ENCODE measurements around the gene PPP2R2B. TPM values are rescaled to one million over a fixed set of nuclear protein-coding genes. Genes with fewer than 3 reads are reported as not detected.
"Not testable (repeated sequence)": the region's sequence is repeated elsewhere in the genome, so short reads cannot be mapped to it uniquely, and the experiment has no call there.

The PPP2R2B gene
- total and polyA plus RNA-seq, 11 donors: 0.03 to 2.9 (median 0.30) TPM; not detected in 1

GRCh38 chr5:146562461-146562860 lies 316.1 kb downstream of the PPP2R2B start:
- no peak for ATAC-seq
- WGBS, 4 donors: 91 to 100% (median 95%) methylated on average over 4 of the region's 4 CpGs
- no peak for TF ChIP-seq POLR2A (IDR thresholded peaks at IDR 0.05)
- TF ChIP-seq CTCF (IDR thresholded peaks at IDR 0.05): no peak
- no peaks in the 10 kb centered on the region for H3K36me3 ChIP-seq
- H3K4me3 ChIP-seq: no peak overlapping the region
- H3K9me3 ChIP-seq: no peaks in the 10 kb centered on the region
- peaks cover 0 to 6% (median 0%) of the 10 kb centered on the region in 12 donors for H3K4me1 ChIP-seq
- intact Hi-C loops (cut with DNase I): no loop called here
- DNase-seq: no peak
- no peaks in the 10 kb centered on the region for H3K27me3 ChIP-seq
- H3K27ac ChIP-seq: no peak overlapping the region

GRCh38 chr5:146561711-146562110 lies 316.8 kb downstream of the PPP2R2B start:
- Histone ChIP-seq H3K27me3 (no peaks in the 10 kb centered on the region), H3K36me3 (no peaks in the 10 kb centered on the region), H3K9me3 (no peaks in the 10 kb centered on the region), H3K27ac (no peak overlapping the region), H3K4me1 (peaks cover 0 to 6% (median 0%) of the 10 kb centered on the region in 12 donors), H3K4me3 (no peak overlapping the region)
- ATAC-seq (no peak), DNase-seq (no peak)
- TF ChIP-seq POLR2A (IDR thresholded peaks at IDR 0.05) (no peak), CTCF (IDR thresholded peaks at IDR 0.05) (no peak)
- WGBS, 4 donors: 76 to 85% (median 83%) methylated on average over 5 of the region's 5 CpGs
- intact Hi-C loops (cut with DNase I): no loop called here

- intact Hi-C loops (cut with DNase I): no loop called here
- DNase-seq (no peak), ATAC-seq (no peak)
- no peak overlapping the region for H3K4me3 ChIP-seq
- no peak overlapping the region for H3K27ac ChIP-seq
- H3K27me3 ChIP-seq: peaks cover 0 to 2% (median 0%) of the 10 kb centered on the region in 9 donors
- no peaks in the 10 kb centered on the region for H3K9me3 ChIP-seq
- no peak for TF ChIP-seq POLR2A (IDR thresholded peaks at IDR 0.05)
- no peak for TF ChIP-seq CTCF (IDR thresholded peaks at IDR 0.05)
- H3K36me3 ChIP-seq: no peaks in the 10 kb centered on the region
- peaks cover 0 to 6% (median 0%) of the 10 kb centered on the region in 12 donors for H3K4me1 ChIP-seq
- 29 to 42% (median 30%) methylated on average over 3 of the region's 3 CpGs for WGBS, 4 donors
Observed at GRCh38 chr5:146560205-146560812, 318.2 kb downstream of the PPP2R2B start.

GRCh38 chr5:146556884-146557283 lies 321.7 kb downstream of the PPP2R2B start:
- H3K27ac ChIP-seq; H3K27me3 ChIP-seq; DNase-seq; ATAC-seq; H3K36me3 ChIP-seq; intact Hi-C loops (cut with DNase I); H3K9me3 ChIP-seq; H3K4me1 ChIP-seq; H3K4me3 ChIP-seq: not testable (repeated sequence)
- 81 to 93% (median 88%) methylated on average over 3 to 4 of the region's 4 CpGs for WGBS, 4 donors

DNA sequence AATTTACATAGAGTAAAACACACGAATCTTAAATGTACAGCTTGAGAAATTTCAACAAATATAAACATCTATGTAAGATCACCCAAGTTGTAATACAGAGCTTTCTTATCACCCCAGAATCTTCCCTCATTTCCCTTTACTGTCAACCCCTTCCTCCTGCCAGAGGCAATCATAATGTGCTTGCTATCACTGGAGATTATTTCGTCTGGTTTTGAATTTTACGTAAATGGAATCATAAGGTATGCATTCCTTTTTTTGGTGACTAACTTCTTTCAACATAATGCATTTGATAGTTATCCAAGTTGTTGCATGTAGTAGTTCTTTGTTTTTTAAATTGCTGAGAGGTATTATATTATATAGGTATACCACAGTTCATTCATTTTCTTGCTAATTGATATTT lies 325.1 kb downstream of the PPP2R2B start:
- ATAC-seq: no peak
- H3K36me3 ChIP-seq: no peaks in the 10 kb centered on the region
- no peak overlapping the region for H3K4me3 ChIP-seq
- H3K9me3 ChIP-seq: no peaks in the 10 kb centered on the region
- TF ChIP-seq CTCF (IDR thresholded peaks at IDR 0.05): no peak
- TF ChIP-seq POLR2A (IDR thresholded peaks at IDR 0.05): no peak
- no peak for DNase-seq
- 46 to 54% (median 50%) methylated on average over 3 of the region's 3 CpGs for WGBS, 4 donors
- H3K27me3 ChIP-seq: peaks cover 0 to 10% (median 0%) of the 10 kb centered on the region in 9 donors
- no peaks in the 10 kb centered on the region for H3K4me1 ChIP-seq
- H3K27ac ChIP-seq: no peak overlapping the region
- intact Hi-C loops (cut with DNase I): no loop called here

All from heart left ventricle (tissue), 16 donors.